Esophagus squamous epithelium (tissue), 5 donors: ENCODE measurements around the gene SLC17A2. TPM values are rescaled to one million over a fixed set of nuclear protein-coding genes. Genes with fewer than 3 reads are reported as not detected.

Experiments used
- DNase-seq: peaks from one replicate; lab custom pipeline; 2025; lab: John Stamatoyannopoulos, UW
- H3K27ac ChIP-seq, 4 donors: fragments of 200-600 bp; sonication (generic); one replicate each; pipeline ENCODE4 v1.5.1; 2016 to 2019; ENCODE audit warnings: mild to moderate bottlenecking in 1 of 4
- H3K27me3 ChIP-seq, 4 donors: fragments of 200-600 bp; sonication (generic); 1 replicate in 3 of 4; 2 replicates in 1 of 4; pipeline versions ENCODE4 v1.5.1 to v1.6.0; 2017 to 2021; ENCODE audit warnings: antibody characterized with exemption in 1 of 4
- H3K36me3 ChIP-seq, 3 donors: fragments of 200-600 bp; sonication (generic); one replicate each; pipeline ENCODE4 v1.5.1; 2016 to 2019
- H3K4me1 ChIP-seq, 3 donors: fragments of 200-600 bp; sonication (generic); one replicate each; pipeline ENCODE4 v1.5.1; 2017 to 2019
- H3K4me3 ChIP-seq, 4 donors: fragments of 200-600 bp; sonication (generic); 1 replicate in 3 of 4; 2 replicates in 1 of 4; pipeline ENCODE4 v1.5.1; 2016 to 2019; ENCODE audit warnings: mild to moderate bottlenecking in 2 of 4, moderate library complexity in 1 of 4
- H3K9me3 ChIP-seq, 3 donors: fragments of 200-600 bp; sonication (generic); one replicate each; pipeline ENCODE4 v1.5.1; 2016 to 2019
- CTCF ChIP-seq, 6 experiments: fragments of 450-650 bp in 4 of 6; fragments of 200-600 bp in 2 of 6; sonication (generic) in 2 of 6; IDR thresholded peaks; one replicate each; pipeline ENCODE4 v1.5.1; 2016 to 2019; ENCODE audit warnings: antibody characterized with exemption in 6 of 6, mild to moderate bottlenecking in 4 of 6, moderate library complexity in 4 of 6
- POLR2A ChIP-seq, 4 donors: fragments of 450-650 bp; IDR thresholded peaks; one replicate each; pipeline ENCODE4 v1.6.1; 2017; ENCODE audit warnings: antibody characterized with exemption in 4 of 4, mild to moderate bottlenecking in 4 of 4, moderate library complexity in 3 of 4
- WGBS, 2 donors: methylation state at CpG; one replicate each; pipeline ENCODE4 v1.1.5; 2018; 5-methylcytosine and 5-hydroxymethylcytosine counted together
- intact Hi-C: fragments of 100-400 bp; cut with DNase I; formaldehyde crosslinking; loops from one replicate; pipeline ENCODE4 v1.15.0; 2022
- total RNA-seq, 4 donors: library from RNA; depleted of rRNA; stranded (reverse); fragments of >200 nt; gene quantifications; one replicate each; pipeline ENCODE4 v1.1.0, GENCODE V29; 2016
- donor health status: DM: yes; HTN: yes; CAD: no.

The SLC17A2 gene
- total RNA-seq, 4 donors from 2014 or later, result not detected

- H3K27ac ChIP-seq, result no peak overlapping the region
- H3K4me3 ChIP-seq, result no peak overlapping the region
- WGBS, 2 donors, result 70% methylated on average over 3 of the region's 3 CpGs
- intact Hi-C loops, result no loop called here
- H3K36me3 ChIP-seq, result no peaks in the 10 kb centered on the region
- H3K9me3 ChIP-seq, result no peaks in the 10 kb centered on the region
- DNase-seq, result no peak
- no peak for TF ChIP-seq CTCF (IDR thresholded peaks at IDR 0.05)
- TF ChIP-seq POLR2A (IDR thresholded peaks at IDR 0.05), result no peak
- no peaks in the 10 kb centered on the region for H3K4me1 ChIP-seq
- H3K27me3 ChIP-seq, result peaks cover 0 to 4% (median 0%) of the 10 kb centered on the region in 4 donors
Observed at GRCh38 chr6:25913741-25914140, 16.8 kb downstream of the SLC17A2 start.

DNA sequence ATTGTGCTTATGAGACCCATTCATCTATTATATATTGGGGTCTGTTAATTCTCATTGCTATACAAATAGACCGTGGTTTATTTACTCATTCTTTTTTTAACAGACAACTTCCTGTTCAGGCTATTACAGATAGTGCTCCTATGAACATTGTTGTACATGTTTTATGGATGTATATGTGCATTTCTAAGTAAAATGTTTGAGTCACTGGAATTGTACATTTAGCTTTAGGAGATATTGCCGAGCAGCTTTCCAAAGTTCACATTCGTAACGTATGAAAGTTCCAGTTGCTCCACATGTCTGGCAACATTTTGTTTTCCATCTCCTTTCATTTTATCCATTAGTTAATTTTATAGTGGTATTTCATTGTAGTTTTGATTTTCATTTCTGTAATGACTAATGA lies 19.1 kb downstream of the SLC17A2 start:
- intact Hi-C loops, result no loop called here
- Histone ChIP-seq H3K36me3 (no peaks in the 10 kb centered on the region), H3K27ac (no peak overlapping the region), H3K27me3 (peaks cover 0 to 7% (median 0%) of the 10 kb centered on the region in 4 donors), H3K9me3 (no peaks in the 10 kb centered on the region), H3K4me1 (no peaks in the 10 kb centered on the region), H3K4me3 (no peak overlapping the region)
- DNase-seq, result no peak
- WGBS, 2 donors, result 69 to 73% methylated on average over 4 of the region's 4 CpGs
- TF ChIP-seq POLR2A (IDR thresholded peaks at IDR 0.05), result no peak
- TF ChIP-seq CTCF (IDR thresholded peaks at IDR 0.05), result no peak

DNA sequence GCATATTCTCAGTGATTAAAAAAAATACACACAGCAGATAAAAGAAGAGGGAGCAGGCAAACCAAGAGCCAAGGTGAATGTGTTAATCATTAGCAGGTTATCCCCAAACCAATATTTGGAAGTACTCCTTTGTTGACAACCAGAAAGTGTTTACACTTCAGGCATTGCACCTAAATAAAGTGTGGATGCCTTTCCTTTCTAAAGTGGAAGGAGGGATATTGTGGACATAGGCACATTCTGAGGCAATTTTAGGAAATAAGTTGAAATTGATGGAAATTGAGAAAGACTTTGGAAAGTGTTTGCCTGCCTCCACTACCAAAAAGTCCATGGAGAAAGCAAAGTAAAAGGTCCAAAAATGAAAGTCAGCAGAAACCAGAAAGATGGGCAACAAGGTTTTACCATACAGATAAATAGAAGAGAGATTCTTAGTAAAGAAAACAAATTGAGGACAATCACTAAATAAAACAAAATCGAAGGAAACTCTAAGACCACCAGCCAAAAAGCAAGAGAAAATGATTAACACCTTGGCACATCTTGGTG lies 22.9 kb downstream of the SLC17A2 start:
- Histone ChIP-seq H3K9me3 (no peaks in the 10 kb centered on the region), H3K27ac (no peak overlapping the region), H3K36me3 (no peaks in the 10 kb centered on the region), H3K4me3 (no peak overlapping the region), H3K4me1 (no peaks in the 10 kb centered on the region), H3K27me3 (peaks cover 0 to 22% (median 0%) of the 10 kb centered on the region in 4 donors)
- DNase-seq, result no peak
- intact Hi-C loops, result no loop called here
- TF ChIP-seq POLR2A (IDR thresholded peaks at IDR 0.05), result no peak
- no peak for TF ChIP-seq CTCF (IDR thresholded peaks at IDR 0.05)
- WGBS, 2 donors, result 50 to 63% methylated on average over 1 of the region's 1 CpG

GRCh38 chr6:25903467-25904099 lies 26.9 kb downstream of the SLC17A2 start:
- H3K4me3 ChIP-seq, result no peak overlapping the region
- H3K4me1 ChIP-seq, result no peaks in the 10 kb centered on the region
- H3K27ac ChIP-seq, result no peak overlapping the region
- TF ChIP-seq POLR2A (IDR thresholded peaks at IDR 0.05), result no peak
- TF ChIP-seq CTCF (IDR thresholded peaks at IDR 0.05), result no peak
- 84 to 97% methylated on average over 4 of the region's 4 CpGs for WGBS, 2 donors
- intact Hi-C loops, result no loop called here
- no peaks in the 10 kb centered on the region for H3K36me3 ChIP-seq
- H3K9me3 ChIP-seq, result no peaks in the 10 kb centered on the region
- DNase-seq, result no peak
- H3K27me3 ChIP-seq, result peaks cover 0 to 22% (median 0%) of the 10 kb centered on the region in 4 donors

DNA sequence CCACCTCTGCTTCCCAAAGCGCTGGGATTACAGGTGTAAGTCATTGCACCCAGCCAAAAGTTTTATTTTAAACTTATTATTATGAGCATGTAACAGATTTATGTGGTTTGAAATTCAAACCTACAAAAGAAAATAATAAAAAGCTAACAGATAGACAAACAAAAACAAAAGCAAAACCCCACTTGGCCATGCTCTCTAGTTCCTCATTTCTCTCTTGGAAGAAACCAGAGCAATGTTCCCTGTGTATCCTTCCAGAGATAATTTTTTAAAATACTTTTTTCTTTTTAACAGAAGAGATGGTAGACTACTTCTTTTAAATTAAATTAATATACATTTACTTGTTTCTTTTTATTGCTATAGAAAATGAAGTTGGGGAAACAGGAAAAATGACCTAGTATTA lies 28.4 kb downstream of the SLC17A2 start:
- 89 to 93% methylated on average over 1 of the region's 1 CpG for WGBS, 2 donors
- no peak for DNase-seq
- Histone ChIP-seq H3K9me3 (no peaks in the 10 kb centered on the region), H3K36me3 (no peaks in the 10 kb centered on the region), H3K4me1 (no peaks in the 10 kb centered on the region), H3K4me3 (no peak overlapping the region), H3K27ac (no peak overlapping the region), H3K27me3 (peaks cover 0 to 16% (median 0%) of the 10 kb centered on the region in 4 donors)
- intact Hi-C loops, result no loop called here
- no peak for TF ChIP-seq POLR2A (IDR thresholded peaks at IDR 0.05)
- TF ChIP-seq CTCF (IDR thresholded peaks at IDR 0.05), result no peak
